MCF 10A (cell line): ENCODE measurements around the gene ARL5C. TPM values are rescaled to one million over a fixed set of nuclear protein-coding genes. Genes with fewer than 3 reads are reported as not detected.
"Not testable (repeated sequence)": the region's sequence is repeated elsewhere in the genome, so short reads cannot be mapped to it uniquely, and the experiment has no call there.

Experiments
- BruUV-seq: library from RNA; stranded (reverse); fragments of 400-500 nt; replicated peaks from 2 replicates; lab custom pipeline; 2021; lab: Mats Ljungman, UMichigan
- CTCF ChIA-PET: fragments of 300-600 bp; sonication (Branson Sonifier 250); formaldehyde crosslinking; extraction: SDS; loops from one replicate; lab custom pipeline; 2021; ENCODE audit warnings: antibody characterized with exemption, inconsistent platforms; lab: Yijun Ruan, JAX
- POLR2A ChIA-PET: fragments of 300-600, 350-650 bp; sonication (Branson Sonifier 250); formaldehyde crosslinking; extraction: SDS; loops from one replicate; lab custom pipeline; 2020; ENCODE audit warnings: antibody characterized with exemption, inconsistent platforms; lab: Yijun Ruan, JAX
- DNase-seq: peaks from one replicate; pipeline ENCODE4 v3.0.0-alpha.2; 2018; ENCODE audit not compliant: unreplicated experiment
- H3K27ac Mint-ChIP-seq: one replicate; pipeline ENCODE4 v1.8.0; 2022; ENCODE audit warnings: mild to moderate bottlenecking, low read depth, mixed read lengths; ENCODE audit not compliant: unreplicated experiment
- H3K27me3 Mint-ChIP-seq: one replicate; pipeline ENCODE4 v1.8.0; 2022; ENCODE audit warnings: mixed read lengths; ENCODE audit not compliant: insufficient read depth, unreplicated experiment
- H3K36me3 Mint-ChIP-seq: one replicate; pipeline ENCODE4 v1.8.0; 2022; ENCODE audit warnings: mild to moderate bottlenecking, moderate library complexity, mixed read lengths; ENCODE audit not compliant: insufficient read depth, unreplicated experiment
- H3K4me1 Mint-ChIP-seq: one replicate; pipeline ENCODE4 v1.8.0; 2022; ENCODE audit warnings: mixed read lengths; ENCODE audit not compliant: insufficient read depth, unreplicated experiment
- H3K4me3 Mint-ChIP-seq: one replicate; pipeline ENCODE4 v1.8.0; 2022; ENCODE audit warnings: mild to moderate bottlenecking, moderate library complexity, mixed read lengths; ENCODE audit not compliant: unreplicated experiment
- H3K9me3 Mint-ChIP-seq: one replicate; pipeline ENCODE4 v1.8.0; 2022; ENCODE audit warnings: mixed read lengths; ENCODE audit not compliant: unreplicated experiment
- intact Hi-C: fragments of 100-400 bp; cut with micrococcal nuclease; formaldehyde crosslinking; loops from 2 replicates; pipeline ENCODE4 v1.14.1; 2022
- total RNA-seq: library from RNA; stranded (reverse); gene quantifications from 2 replicates; pipeline ENCODE4 v1.2.3, GENCODE V29; 2022
- TF ChIP-seq, protein P1 (sequence below): fragments of 200-600 bp; IDR thresholded peaks from one replicate; pipeline ENCODE4 v1.8.0; 2022; ENCODE audit warnings: antibody characterized with exemption, mild to moderate bottlenecking; ENCODE audit not compliant: unreplicated experiment

The ARL5C gene
- total RNA-seq, 1 experiment from 2014 or later: not detected

DNA sequence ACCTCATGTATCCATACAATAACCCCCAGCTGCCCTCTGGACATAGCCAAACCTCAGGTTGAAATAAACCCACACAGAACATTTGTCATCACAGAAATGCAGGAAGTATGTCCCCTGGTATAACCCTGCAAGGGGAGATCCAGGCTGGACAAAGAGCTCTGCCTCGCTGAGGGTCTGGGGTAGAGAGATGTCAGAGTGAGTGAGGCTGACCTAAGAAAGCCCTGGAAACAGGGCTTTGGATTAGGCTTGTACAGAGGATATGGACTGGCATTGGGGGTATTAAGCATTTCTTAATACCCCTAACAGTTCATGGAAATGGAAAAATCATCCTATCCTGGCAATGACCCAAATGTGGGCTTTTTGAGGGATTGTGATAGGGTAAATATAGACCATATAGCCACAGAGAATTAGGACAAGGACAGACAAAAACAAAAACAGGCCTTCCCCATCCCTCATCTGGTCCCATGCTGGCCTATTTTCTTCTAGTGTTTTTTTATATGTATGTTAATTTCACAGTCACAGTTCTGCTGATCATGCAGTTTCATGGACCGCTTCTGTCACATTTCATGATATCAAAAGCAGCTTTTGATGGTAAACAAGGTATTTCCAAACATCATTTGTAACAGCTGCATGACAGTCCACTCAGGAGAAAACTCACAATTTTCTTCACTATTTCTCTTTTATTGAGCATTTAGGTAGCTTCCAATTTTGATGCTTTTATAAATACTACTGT lies 40.7 kb downstream of the ARL5C start:
- BruUV-seq: no TSS peak
- no peaks in the 10 kb centered on the region for H3K27me3 Mint-ChIP-seq
- CTCF ChIA-PET: no interaction called here
- DNase-seq: no peak
- H3K4me1 Mint-ChIP-seq: no peaks in the 10 kb centered on the region
- TF ChIP-seq, protein P1, sequence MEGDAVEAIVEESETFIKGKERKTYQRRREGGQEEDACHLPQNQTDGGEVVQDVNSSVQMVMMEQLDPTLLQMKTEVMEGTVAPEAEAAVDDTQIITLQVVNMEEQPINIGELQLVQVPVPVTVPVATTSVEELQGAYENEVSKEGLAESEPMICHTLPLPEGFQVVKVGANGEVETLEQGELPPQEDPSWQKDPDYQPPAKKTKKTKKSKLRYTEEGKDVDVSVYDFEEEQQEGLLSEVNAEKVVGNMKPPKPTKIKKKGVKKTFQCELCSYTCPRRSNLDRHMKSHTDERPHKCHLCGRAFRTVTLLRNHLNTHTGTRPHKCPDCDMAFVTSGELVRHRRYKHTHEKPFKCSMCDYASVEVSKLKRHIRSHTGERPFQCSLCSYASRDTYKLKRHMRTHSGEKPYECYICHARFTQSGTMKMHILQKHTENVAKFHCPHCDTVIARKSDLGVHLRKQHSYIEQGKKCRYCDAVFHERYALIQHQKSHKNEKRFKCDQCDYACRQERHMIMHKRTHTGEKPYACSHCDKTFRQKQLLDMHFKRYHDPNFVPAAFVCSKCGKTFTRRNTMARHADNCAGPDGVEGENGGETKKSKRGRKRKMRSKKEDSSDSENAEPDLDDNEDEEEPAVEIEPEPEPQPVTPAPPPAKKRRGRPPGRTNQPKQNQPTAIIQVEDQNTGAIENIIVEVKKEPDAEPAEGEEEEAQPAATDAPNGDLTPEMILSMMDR: no peak
- POLR2A ChIA-PET: interaction anchor here (0.6 kb wide), 1 partner anchor 197 kb away, joined by 3 read pairs; no protein-coding TSS in a partner anchor
- intact Hi-C loops: no loop called here
- H3K27ac Mint-ChIP-seq: no peak overlapping the region
- no peak overlapping the region for H3K4me3 Mint-ChIP-seq
- H3K9me3 Mint-ChIP-seq: no peaks in the 10 kb centered on the region
- no peaks in the 10 kb centered on the region for H3K36me3 Mint-ChIP-seq

- Mint-ChIP-seq H3K27me3 (peaks cover 5% of the 10 kb centered on the region), H3K27ac (no peak overlapping the region), H3K4me1 (no peaks in the 10 kb centered on the region), H3K4me3 (no peak overlapping the region), H3K36me3 (no peaks in the 10 kb centered on the region), H3K9me3 (no peaks in the 10 kb centered on the region)
- POLR2A ChIA-PET: no interaction called here
- TF ChIP-seq, protein P1: no peak
- DNase-seq: peak; percentile 9
- CTCF ChIA-PET: interaction anchor here (1.1 to 1.4 kb wide), 2 partner anchors 30 kb away, joined by 3 to 4 read pairs; no protein-coding TSS in a partner anchor
- intact Hi-C loops: no loop called here
- BruUV-seq: no TSS peak
Observed at GRCh38 chr17:39123627-39124026, 42.3 kb downstream of the ARL5C start.

DNA sequence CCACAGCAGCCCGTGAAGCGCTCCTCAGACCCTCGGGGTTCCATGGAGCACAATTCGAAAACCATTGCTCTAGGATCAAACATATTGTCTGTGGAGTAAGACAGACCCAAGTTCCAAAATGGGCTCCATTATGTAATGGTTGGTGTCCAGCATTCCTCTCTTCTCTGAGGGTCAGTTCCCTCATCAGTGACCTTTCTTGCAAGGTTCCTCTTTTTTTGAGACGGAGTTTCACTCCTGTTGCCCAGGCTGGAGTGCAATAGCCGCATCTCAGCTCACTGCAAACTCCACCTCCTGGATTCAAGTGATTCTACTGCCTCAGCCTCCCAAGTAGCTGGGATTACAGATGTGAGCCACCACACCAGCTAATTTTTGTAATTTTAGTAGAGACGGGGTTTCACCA lies 43.0 kb downstream of the ARL5C start:
- DNase-seq: no peak
- no peaks in the 10 kb centered on the region for H3K36me3 Mint-ChIP-seq
- ChIA-PET CTCF (interaction anchor here (0.6 to 1.7 kb wide), 3 partner anchors 31 to 797 kb away, joined by 3 to 4 read pairs (median 4); no protein-coding TSS in a partner anchor), POLR2A (interaction anchor here (0.6 kb wide), 1 partner anchor 40 kb away, joined by 3 read pairs; no protein-coding TSS in a partner anchor)
- no peak overlapping the region for H3K27ac Mint-ChIP-seq
- no peaks in the 10 kb centered on the region for H3K9me3 Mint-ChIP-seq
- H3K27me3 Mint-ChIP-seq: peaks cover 11% of the 10 kb centered on the region
- no peak overlapping the region for H3K4me3 Mint-ChIP-seq
- H3K4me1 Mint-ChIP-seq: no peaks in the 10 kb centered on the region
- intact Hi-C loops: no loop called here
- TF ChIP-seq, protein P1: no peak
- no TSS peak for BruUV-seq

GRCh38 chr17:39121919-39122318 lies 44.0 kb downstream of the ARL5C start:
- H3K36me3 Mint-ChIP-seq, H3K4me1 Mint-ChIP-seq, H3K27ac Mint-ChIP-seq, DNase-seq, BruUV-seq, intact Hi-C loops, H3K9me3 Mint-ChIP-seq, H3K4me3 Mint-ChIP-seq: not testable (repeated sequence)
- H3K27me3 Mint-ChIP-seq: peaks cover 17% of the 10 kb centered on the region
- ChIA-PET CTCF (interaction anchor here (0.6 to 1.7 kb wide), 3 partner anchors 32 to 139 kb away, joined by 3 to 4 read pairs (median 4); no protein-coding TSS in a partner anchor), POLR2A (interaction anchor here (0.5 to 0.7 kb wide), 2 partner anchors 171 to 507 kb away, joined by 3 read pairs; no protein-coding TSS in a partner anchor)
